MM.1S (cell line): ENCODE measurements around the gene TRMU.

ENCODE experiments used
- CTCF ChIP-seq: fragments of 300-600 bp; sonication (generic); IDR thresholded peaks from 2 replicates; pipeline ENCODE4 v1.5.1; 2016; ENCODE audit warnings: antibody characterized with exemption, low read length, mixed read lengths
- EZH2 ChIP-seq: fragments of 300-600 bp; sonication (generic); optimal IDR thresholded peaks from 2 replicates; pipeline ENCODE3; 2017; ENCODE audit warnings: low read depth, mild to moderate bottlenecking, antibody characterized with exemption, low read length, mixed read lengths

GRCh38 chr22:46399251-46400024, 63.9 kb downstream of the TRMU start:
- TF ChIP-seq CTCF, result no peak
- no peak for TF ChIP-seq EZH2
